Neural progenitor cell (in vitro differentiated cells): ENCODE measurements around the gene DNMT3L. TPM values are rescaled to one million over a fixed set of nuclear protein-coding genes. Genes with fewer than 3 reads are reported as not detected.
"Not testable (repeated sequence)": the region's sequence is repeated elsewhere in the genome, so short reads cannot be mapped to it uniquely, and the experiment has no call there.

ENCODE experiments used
- DNase-seq: peaks from one replicate; pipeline ENCODE4 v3.0.0-alpha.2; 2016; ENCODE audit warnings: low spot score
- H2AFZ ChIP-seq: fragments of 200-600 bp; sonication (generic); replicated peaks from 2 replicates; pipeline ENCODE4 v1.6.1; 2016; ENCODE audit warnings: antibody characterized with exemption
- H3F3A ChIP-seq: fragments of 200-600 bp; sonication (generic); 2 replicates; pipeline ENCODE4 v1.6.1; 2016; ENCODE audit warnings: antibody characterized with exemption, low read depth
- H3K27ac ChIP-seq: fragments of 200-600 bp; sonication (generic); 2 replicates; pipeline ENCODE4 v1.5.1; 2016; ENCODE audit warnings: mild to moderate bottlenecking
- H3K27me3 ChIP-seq: fragments of 200-600 bp; sonication (generic); 2 replicates; pipeline ENCODE4 v1.6.1; 2016; ENCODE audit warnings: mild to moderate bottlenecking, moderate library complexity
- H3K36me3 ChIP-seq: fragments of 200-600 bp; sonication (generic); 2 replicates; pipeline ENCODE4 v1.5.1; 2016
- H3K4me1 ChIP-seq: fragments of 200-600 bp; sonication (generic); 2 replicates; pipeline ENCODE4 v1.6.1; 2016; ENCODE audit warnings: mixed run types
- H3K4me2 ChIP-seq: fragments of 200-600 bp; sonication (generic); 2 replicates; pipeline ENCODE4 v1.6.1; 2016
- H3K4me3 ChIP-seq: fragments of 200-600 bp; sonication (generic); 2 replicates; pipeline ENCODE4 v1.5.1; 2016
- H3K79me2 ChIP-seq: fragments of 200-600 bp; sonication (generic); 2 replicates; pipeline ENCODE4 v1.6.1; 2016; ENCODE audit warnings: low read depth
- H3K9ac ChIP-seq: fragments of 200-600 bp; sonication (generic); 2 replicates; pipeline ENCODE4 v1.6.1; 2016
- H3K9me3 ChIP-seq: fragments of 200-600 bp; sonication (generic); 2 replicates; pipeline ENCODE4 v1.5.1; 2016; ENCODE audit warnings: low read depth
- H4K20me1 ChIP-seq: fragments of 200-600 bp; sonication (generic); 2 replicates; pipeline ENCODE4 v1.6.1; 2016; ENCODE audit warnings: low read depth
- H3K27ac Mint-ChIP-seq: 3 replicates; pipeline ENCODE4 v1.8.0; 2021; ENCODE audit warnings: mixed read lengths
- H3K27me3 Mint-ChIP-seq: 2 replicates; pipeline ENCODE4 v1.8.0; 2022; ENCODE audit warnings: low read depth, mild to moderate bottlenecking, inconsistent platforms, moderate library complexity, mixed read lengths; ENCODE audit not compliant: insufficient read depth
- H3K36me3 Mint-ChIP-seq: 3 replicates; pipeline ENCODE4 v1.8.0; 2021; ENCODE audit warnings: mixed read lengths
- H3K4me1 Mint-ChIP-seq: 3 replicates; pipeline ENCODE4 v1.8.0; 2021; ENCODE audit warnings: mixed read lengths
- H3K4me3 Mint-ChIP-seq: 3 replicates; pipeline ENCODE4 v1.8.0; 2021; ENCODE audit warnings: mild to moderate bottlenecking, moderate library complexity, mixed read lengths
- H3K9me3 Mint-ChIP-seq: 3 replicates; pipeline ENCODE4 v1.8.0; 2020; ENCODE audit warnings: mixed read lengths
- total RNA-seq: library from RNA; depleted of rRNA; stranded (reverse); fragments of >200 nt; gene quantifications from 2 replicates; pipeline ENCODE4 v1.2.3, GENCODE V29; 2015; ENCODE audit warnings: low replicate concordance

DNMT3L gene
- total RNA-seq, 1 donor from 2014 or later, result not detected

GRCh38 chr21:44211978-44212377 lies 49.7 kb downstream of the DNMT3L start:
- not testable (repeated sequence) for DNase-seq, H3F3A ChIP-seq, H3K27me3 Mint-ChIP-seq, H3K27ac Mint-ChIP-seq, H3K4me1 ChIP-seq, H3K9me3 ChIP-seq, H3K36me3 Mint-ChIP-seq, H3K27me3 ChIP-seq, H3K27ac ChIP-seq, H3K4me3 ChIP-seq, H3K9me3 Mint-ChIP-seq, H3K4me1 Mint-ChIP-seq, H3K36me3 ChIP-seq, H4K20me1 ChIP-seq, H3K9ac ChIP-seq, H2AFZ ChIP-seq, H3K79me2 ChIP-seq, H3K4me2 ChIP-seq
- H3K4me3 Mint-ChIP-seq, result peak overlapping the region; percentile 56

GRCh38 chr21:44211574-44211973 lies 50.1 kb downstream of the DNMT3L start:
- H3K4me2 ChIP-seq, H3K79me2 ChIP-seq, H3K27ac Mint-ChIP-seq, H3K4me1 ChIP-seq, H3K27me3 ChIP-seq, H3K4me3 Mint-ChIP-seq, H2AFZ ChIP-seq, H3K4me1 Mint-ChIP-seq, H3K9ac ChIP-seq, H3K4me3 ChIP-seq, H3K36me3 ChIP-seq, H3K27ac ChIP-seq, H3K27me3 Mint-ChIP-seq, H3F3A ChIP-seq, H3K9me3 Mint-ChIP-seq, H4K20me1 ChIP-seq, DNase-seq, H3K36me3 Mint-ChIP-seq, H3K9me3 ChIP-seq: not testable (repeated sequence)

- not testable (repeated sequence) for H3K9me3 ChIP-seq, H3K4me1 ChIP-seq, H3K27me3 Mint-ChIP-seq, H3F3A ChIP-seq, H3K9ac ChIP-seq, H3K4me1 Mint-ChIP-seq, DNase-seq, H3K27ac ChIP-seq, H2AFZ ChIP-seq, H3K27ac Mint-ChIP-seq, H3K4me3 Mint-ChIP-seq, H3K36me3 ChIP-seq, H4K20me1 ChIP-seq, H3K9me3 Mint-ChIP-seq, H3K4me2 ChIP-seq, H3K27me3 ChIP-seq, H3K4me3 ChIP-seq, H3K79me2 ChIP-seq, H3K36me3 Mint-ChIP-seq
These were observed 53.6 kb downstream of the DNMT3L start for GRCh38 chr21:44207860-44208646.

GRCh38 chr21:44206698-44207676 lies 54.7 kb downstream of the DNMT3L start:
- H4K20me1 ChIP-seq, H3F3A ChIP-seq, H3K36me3 Mint-ChIP-seq, H3K9me3 Mint-ChIP-seq, H2AFZ ChIP-seq, H3K4me2 ChIP-seq, H3K27ac Mint-ChIP-seq, H3K4me3 Mint-ChIP-seq, DNase-seq, H3K79me2 ChIP-seq, H3K27ac ChIP-seq, H3K4me1 Mint-ChIP-seq, H3K27me3 ChIP-seq, H3K4me1 ChIP-seq, H3K36me3 ChIP-seq, H3K27me3 Mint-ChIP-seq, H3K9ac ChIP-seq, H3K4me3 ChIP-seq, H3K9me3 ChIP-seq: not testable (repeated sequence)

GRCh38 chr21:44206187-44206586 lies 55.5 kb downstream of the DNMT3L start:
- H3K4me1 ChIP-seq, H3K9ac ChIP-seq, H3K27me3 Mint-ChIP-seq, H2AFZ ChIP-seq, DNase-seq, H3K36me3 Mint-ChIP-seq, H3K36me3 ChIP-seq, H3K9me3 Mint-ChIP-seq, H3K27ac Mint-ChIP-seq, H4K20me1 ChIP-seq, H3K9me3 ChIP-seq, H3F3A ChIP-seq, H3K4me3 Mint-ChIP-seq, H3K4me1 Mint-ChIP-seq, H3K27me3 ChIP-seq, H3K4me3 ChIP-seq, H3K27ac ChIP-seq, H3K79me2 ChIP-seq, H3K4me2 ChIP-seq: not testable (repeated sequence)

GRCh38 chr21:44202590-44203299 lies 59.0 kb downstream of the DNMT3L start:
- H4K20me1 ChIP-seq, H3K4me1 Mint-ChIP-seq, H3K4me3 Mint-ChIP-seq, H3F3A ChIP-seq, H3K4me1 ChIP-seq, H3K27ac ChIP-seq, H3K4me3 ChIP-seq, H2AFZ ChIP-seq, H3K9me3 ChIP-seq, H3K27ac Mint-ChIP-seq, H3K4me2 ChIP-seq, H3K9me3 Mint-ChIP-seq, H3K27me3 ChIP-seq, DNase-seq, H3K36me3 Mint-ChIP-seq, H3K79me2 ChIP-seq, H3K36me3 ChIP-seq, H3K9ac ChIP-seq, H3K27me3 Mint-ChIP-seq: not testable (repeated sequence)

- H3K36me3 Mint-ChIP-seq, H3K27ac ChIP-seq, H3K9me3 ChIP-seq, H3F3A ChIP-seq, H2AFZ ChIP-seq, H3K27ac Mint-ChIP-seq, H3K79me2 ChIP-seq, H3K4me1 Mint-ChIP-seq, H3K4me3 ChIP-seq, H3K4me1 ChIP-seq, DNase-seq, H3K4me2 ChIP-seq, H3K4me3 Mint-ChIP-seq, H3K27me3 ChIP-seq, H3K9me3 Mint-ChIP-seq, H3K36me3 ChIP-seq, H4K20me1 ChIP-seq, H3K27me3 Mint-ChIP-seq, H3K9ac ChIP-seq: not testable (repeated sequence)
These were observed 61.7 kb downstream of the DNMT3L start for GRCh38 chr21:44199997-44200396.
